ENCODE results near the gene P2RY8.

DNA sequence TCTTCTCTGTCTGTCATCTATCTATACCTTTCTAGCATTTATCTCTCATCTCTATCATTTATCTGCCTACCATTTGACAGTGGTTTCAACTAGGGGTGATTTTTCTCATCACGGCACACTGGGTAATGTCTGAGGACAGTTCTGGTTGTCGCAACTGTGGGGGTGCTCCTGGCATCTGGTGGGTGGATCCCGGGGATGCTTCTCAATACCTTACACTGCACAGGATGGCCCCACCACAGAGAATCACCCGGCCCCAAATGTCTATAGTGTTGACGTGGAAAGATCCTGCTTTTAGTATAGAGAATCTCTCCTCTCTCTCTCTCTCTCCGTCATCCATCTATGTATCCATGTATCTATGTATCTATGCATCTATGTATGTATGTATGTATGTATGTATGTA is 7.2 kb downstream of the P2RY8 start:
- TF ChIP-seq FOXM1 (IDR thresholded peaks at IDR 0.05; ENCODE audit: borderline replicate concordance, low read depth) = no peak
- no peak for TF ChIP-seq CREB1 (IDR thresholded peaks at IDR 0.05; ENCODE audit: low read depth)
- no peak for TF ChIP-seq TCF12 (IDR thresholded peaks at IDR 0.05; ENCODE audit: low read depth)
- TF ChIP-seq EP300 (IDR thresholded peaks at IDR 0.05; ENCODE audit: borderline replicate concordance) = no peak
- no peak for TF ChIP-seq CEBPB (IDR thresholded peaks at IDR 0.05)
- no peak for TF ChIP-seq YY1 (IDR thresholded peaks at IDR 0.05; ENCODE audit: low read depth)
- no peak for TF ChIP-seq TEAD4 (IDR thresholded peaks at IDR 0.05)
- TF ChIP-seq, protein P1, sequence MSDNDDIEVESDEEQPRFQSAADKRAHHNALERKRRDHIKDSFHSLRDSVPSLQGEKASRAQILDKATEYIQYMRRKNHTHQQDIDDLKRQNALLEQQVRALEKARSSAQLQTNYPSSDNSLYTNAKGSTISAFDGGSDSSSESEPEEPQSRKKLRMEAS (IDR thresholded peaks at IDR 0.05) = no peak
- no peak for TF ChIP-seq ZBTB7A (IDR thresholded peaks at IDR 0.05; ENCODE audit: low read depth)
- TF ChIP-seq EGR1 (IDR thresholded peaks at IDR 0.05) = no peak
- no peak for TF ChIP-seq NFIC (IDR thresholded peaks at IDR 0.05)
- TF ChIP-seq, protein P2, sequence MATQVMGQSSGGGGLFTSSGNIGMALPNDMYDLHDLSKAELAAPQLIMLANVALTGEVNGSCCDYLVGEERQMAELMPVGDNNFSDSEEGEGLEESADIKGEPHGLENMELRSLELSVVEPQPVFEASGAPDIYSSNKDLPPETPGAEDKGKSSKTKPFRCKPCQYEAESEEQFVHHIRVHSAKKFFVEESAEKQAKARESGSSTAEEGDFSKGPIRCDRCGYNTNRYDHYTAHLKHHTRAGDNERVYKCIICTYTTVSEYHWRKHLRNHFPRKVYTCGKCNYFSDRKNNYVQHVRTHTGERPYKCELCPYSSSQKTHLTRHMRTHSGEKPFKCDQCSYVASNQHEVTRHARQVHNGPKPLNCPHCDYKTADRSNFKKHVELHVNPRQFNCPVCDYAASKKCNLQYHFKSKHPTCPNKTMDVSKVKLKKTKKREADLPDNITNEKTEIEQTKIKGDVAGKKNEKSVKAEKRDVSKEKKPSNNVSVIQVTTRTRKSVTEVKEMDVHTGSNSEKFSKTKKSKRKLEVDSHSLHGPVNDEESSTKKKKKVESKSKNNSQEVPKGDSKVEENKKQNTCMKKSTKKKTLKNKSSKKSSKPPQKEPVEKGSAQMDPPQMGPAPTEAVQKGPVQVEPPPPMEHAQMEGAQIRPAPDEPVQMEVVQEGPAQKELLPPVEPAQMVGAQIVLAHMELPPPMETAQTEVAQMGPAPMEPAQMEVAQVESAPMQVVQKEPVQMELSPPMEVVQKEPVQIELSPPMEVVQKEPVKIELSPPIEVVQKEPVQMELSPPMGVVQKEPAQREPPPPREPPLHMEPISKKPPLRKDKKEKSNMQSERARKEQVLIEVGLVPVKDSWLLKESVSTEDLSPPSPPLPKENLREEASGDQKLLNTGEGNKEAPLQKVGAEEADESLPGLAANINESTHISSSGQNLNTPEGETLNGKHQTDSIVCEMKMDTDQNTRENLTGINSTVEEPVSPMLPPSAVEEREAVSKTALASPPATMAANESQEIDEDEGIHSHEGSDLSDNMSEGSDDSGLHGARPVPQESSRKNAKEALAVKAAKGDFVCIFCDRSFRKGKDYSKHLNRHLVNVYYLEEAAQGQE (IDR thresholded peaks at IDR 0.05; ENCODE audit: low read depth) = no peak
- TF ChIP-seq RAD21 (IDR thresholded peaks at IDR 0.05; ENCODE audit: low read depth) = no peak
- TF ChIP-seq TAF1 (IDR thresholded peaks at IDR 0.05; ENCODE audit: low read depth) = no peak

Measured in Ishikawa (cell line).